Panc1 (cell line): ENCODE measurements around the gene MAPK8IP2. TPM values are rescaled to one million over a fixed set of nuclear protein-coding genes. Genes with fewer than 3 reads are reported as not detected.

Source experiments
- ATAC-seq: fragments of 200-7000 bp; cut with Tn5 transposase; 2 replicates; pipeline ENCODE4 v1.9.1; 2020; ENCODE audit warnings: mild to moderate bottlenecking, moderate library complexity
- BruUV-seq: library from RNA; stranded (reverse); fragments of 400-500 nt; replicated peaks from 2 replicates; lab custom pipeline; 2021; lab: Mats Ljungman, UMichigan
- CTCF ChIA-PET: fragments of 300-600 bp; sonication (Branson Sonifier 250); formaldehyde crosslinking; loops from one replicate; lab custom pipeline; 2022; ENCODE audit warnings: antibody characterized with exemption; lab: Charles Lee
- POLR2A ChIA-PET: fragments of 300-600 bp; sonication (Branson Sonifier 250); formaldehyde crosslinking; loops from one replicate; lab custom pipeline; 2022; ENCODE audit warnings: antibody characterized with exemption; lab: Charles Lee
- DNase-seq: peaks from one replicate; pipeline ENCODE4 v3.0.0-alpha.2; 2010; ENCODE audit warnings: low read depth, low spot score
- H3K27ac ChIP-seq: 2 replicates; pipeline ENCODE4 v1.5.1; 2011; ENCODE audit warnings: mild to moderate bottlenecking, low read length, inconsistent platforms
- H3K27me3 ChIP-seq: fragments of 200-500 bp; sonication (Bioruptor generic); 2 replicates; pipeline ENCODE4 v1.6.0; 2014; ENCODE audit warnings: low read length, inconsistent platforms; ENCODE audit not compliant: control insufficient read depth, insufficient read depth
- H3K36me3 ChIP-seq: fragments of 200-500 bp; sonication (Bioruptor generic); 2 replicates; pipeline ENCODE4 v1.5.1; 2014; ENCODE audit warnings: inconsistent platforms, mild to moderate bottlenecking, low read length, moderate library complexity; ENCODE audit not compliant: control insufficient read depth, insufficient read depth
- H3K4me1 ChIP-seq: 2 replicates; pipeline ENCODE4 v1.5.1; 2011; ENCODE audit warnings: inconsistent platforms, mild to moderate bottlenecking, low read length, moderate library complexity; ENCODE audit not compliant: control insufficient read depth, insufficient read depth
- H3K4me3 ChIP-seq, 2 experiments: 2 replicates each; pipeline ENCODE4 v1.5.1; 2011 to 2012; ENCODE audit warnings: low read depth in 2 of 2, low read length in 2 of 2, mild to moderate bottlenecking in 2 of 2, inconsistent platforms in 1 of 2, moderate library complexity in 1 of 2
- H3K9me3 ChIP-seq: fragments of 200-500 bp; sonication (Bioruptor generic); 2 replicates; pipeline ENCODE4 v1.5.1; 2014; ENCODE audit warnings: low read depth, mild to moderate bottlenecking, inconsistent platforms, low read length, moderate library complexity; ENCODE audit not compliant: control insufficient read depth, insufficient read depth
- POLR2AphosphoS5 ChIP-seq: IDR thresholded peaks from 2 replicates; pipeline ENCODE4 v1.6.1; 2012; ENCODE audit warnings: mild to moderate bottlenecking, low read depth, low read length, moderate library complexity
- SIN3A ChIP-seq: IDR thresholded peaks from 2 replicates; pipeline ENCODE4 v1.6.1; 2012; ENCODE audit warnings: low read depth, mild to moderate bottlenecking, low read length, moderate library complexity, borderline replicate concordance; ENCODE audit not compliant: insufficient read depth
- TCF7L2 ChIP-seq: IDR thresholded peaks from 2 replicates; pipeline ENCODE4 v1.6.1; 2011; ENCODE audit warnings: mild to moderate bottlenecking, low read depth, low read length, inconsistent platforms
- in situ Hi-C: cut with HindIII; loops from 2 replicates; pipeline ENCODE4 v1.10.0; 2016; ENCODE audit warnings: low sequenced_read_pairs, low pct_unique_long_range_greater_than_20kb
- intact Hi-C: fragments of 100-400 bp; cut with micrococcal nuclease; formaldehyde crosslinking; loops from one replicate; pipeline ENCODE4 v1.10.0; 2022; ENCODE audit not compliant: unreplicated experiment
- total RNA-seq: library from RNA; stranded (reverse); gene quantifications from one replicate; pipeline ENCODE4 v1.2.1, GENCODE V29; 2021; ENCODE audit not compliant: unreplicated experiment
- TF ChIP-seq, protein P1 (sequence below): fragments of 450-650 bp; IDR thresholded peaks from 2 replicates; pipeline ENCODE4 v1.5.1; 2017; ENCODE audit warnings: mild to moderate bottlenecking
- TF ChIP-seq, protein P2 (sequence below), 2 experiments: IDR thresholded peaks; 2 replicates each; pipeline ENCODE4 v1.6.1; 2011 to 2012; ENCODE audit warnings: low read depth in 2 of 2, control low read depth in 1 of 2, low read length in 1 of 2, mild to moderate bottlenecking in 1 of 2, moderate library complexity in 1 of 2; ENCODE audit not compliant: insufficient read depth in 1 of 2

MAPK8IP2 gene
- total RNA-seq, 1 experiment from 2014 or later, result 38.4 TPM

DNA sequence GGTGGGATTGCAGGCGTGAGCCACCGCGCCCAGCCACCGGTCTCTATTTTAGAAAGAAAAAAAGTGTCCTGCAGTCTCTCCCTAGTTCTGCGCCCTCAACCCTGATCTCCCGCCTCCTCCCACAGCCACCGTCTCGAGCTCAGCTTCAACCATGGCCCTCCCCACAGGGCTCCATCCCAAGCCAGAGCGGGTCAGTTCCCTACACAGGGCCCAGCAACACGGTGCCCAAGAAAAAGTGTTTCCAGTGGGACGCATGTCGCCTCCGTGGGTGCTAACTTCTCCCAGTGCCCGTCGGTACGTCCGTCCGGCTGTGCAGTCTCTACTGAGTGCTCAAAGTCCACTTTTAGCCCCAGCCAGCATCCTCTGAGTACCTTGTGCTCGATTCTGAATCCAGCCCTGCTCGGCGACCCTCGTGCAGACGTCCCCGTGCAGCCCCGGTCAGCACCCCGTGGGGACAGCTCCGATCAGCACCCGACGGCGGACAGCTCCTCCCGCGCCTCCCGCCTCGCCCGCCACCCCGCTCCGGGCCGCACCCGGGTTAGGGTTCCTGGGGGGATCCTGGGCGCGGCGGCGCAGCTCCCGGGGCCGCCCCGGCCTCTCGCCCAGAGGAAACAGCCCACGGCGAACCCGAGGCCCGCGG lies 657 bp upstream of the MAPK8IP2 start:
- Histone ChIP-seq H3K36me3 (no peaks in the 10 kb centered on the region), H3K4me1 (peaks cover 3% of the 10 kb centered on the region; the same call in 1 of the 2 replicates), H3K4me3 (peak overlapping the region; percentile 40 to 55), H3K27ac (no peak overlapping the region), H3K27me3 (no peaks in the 10 kb centered on the region), H3K9me3 (no peaks in the 10 kb centered on the region)
- in situ Hi-C loops (no loop called here), intact Hi-C loops (no loop called here)
- DNase-seq, result no peak
- ChIA-PET POLR2A (no interaction called here), CTCF (no interaction called here)
- no TSS peak for BruUV-seq
- TF ChIP-seq, protein P1, sequence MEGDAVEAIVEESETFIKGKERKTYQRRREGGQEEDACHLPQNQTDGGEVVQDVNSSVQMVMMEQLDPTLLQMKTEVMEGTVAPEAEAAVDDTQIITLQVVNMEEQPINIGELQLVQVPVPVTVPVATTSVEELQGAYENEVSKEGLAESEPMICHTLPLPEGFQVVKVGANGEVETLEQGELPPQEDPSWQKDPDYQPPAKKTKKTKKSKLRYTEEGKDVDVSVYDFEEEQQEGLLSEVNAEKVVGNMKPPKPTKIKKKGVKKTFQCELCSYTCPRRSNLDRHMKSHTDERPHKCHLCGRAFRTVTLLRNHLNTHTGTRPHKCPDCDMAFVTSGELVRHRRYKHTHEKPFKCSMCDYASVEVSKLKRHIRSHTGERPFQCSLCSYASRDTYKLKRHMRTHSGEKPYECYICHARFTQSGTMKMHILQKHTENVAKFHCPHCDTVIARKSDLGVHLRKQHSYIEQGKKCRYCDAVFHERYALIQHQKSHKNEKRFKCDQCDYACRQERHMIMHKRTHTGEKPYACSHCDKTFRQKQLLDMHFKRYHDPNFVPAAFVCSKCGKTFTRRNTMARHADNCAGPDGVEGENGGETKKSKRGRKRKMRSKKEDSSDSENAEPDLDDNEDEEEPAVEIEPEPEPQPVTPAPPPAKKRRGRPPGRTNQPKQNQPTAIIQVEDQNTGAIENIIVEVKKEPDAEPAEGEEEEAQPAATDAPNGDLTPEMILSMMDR, result no peak
- peak; percentile 99 for TF ChIP-seq SIN3A
- no peak for TF ChIP-seq TCF7L2
- TF ChIP-seq POLR2AphosphoS5, result no peak
- TF ChIP-seq, protein P2, sequence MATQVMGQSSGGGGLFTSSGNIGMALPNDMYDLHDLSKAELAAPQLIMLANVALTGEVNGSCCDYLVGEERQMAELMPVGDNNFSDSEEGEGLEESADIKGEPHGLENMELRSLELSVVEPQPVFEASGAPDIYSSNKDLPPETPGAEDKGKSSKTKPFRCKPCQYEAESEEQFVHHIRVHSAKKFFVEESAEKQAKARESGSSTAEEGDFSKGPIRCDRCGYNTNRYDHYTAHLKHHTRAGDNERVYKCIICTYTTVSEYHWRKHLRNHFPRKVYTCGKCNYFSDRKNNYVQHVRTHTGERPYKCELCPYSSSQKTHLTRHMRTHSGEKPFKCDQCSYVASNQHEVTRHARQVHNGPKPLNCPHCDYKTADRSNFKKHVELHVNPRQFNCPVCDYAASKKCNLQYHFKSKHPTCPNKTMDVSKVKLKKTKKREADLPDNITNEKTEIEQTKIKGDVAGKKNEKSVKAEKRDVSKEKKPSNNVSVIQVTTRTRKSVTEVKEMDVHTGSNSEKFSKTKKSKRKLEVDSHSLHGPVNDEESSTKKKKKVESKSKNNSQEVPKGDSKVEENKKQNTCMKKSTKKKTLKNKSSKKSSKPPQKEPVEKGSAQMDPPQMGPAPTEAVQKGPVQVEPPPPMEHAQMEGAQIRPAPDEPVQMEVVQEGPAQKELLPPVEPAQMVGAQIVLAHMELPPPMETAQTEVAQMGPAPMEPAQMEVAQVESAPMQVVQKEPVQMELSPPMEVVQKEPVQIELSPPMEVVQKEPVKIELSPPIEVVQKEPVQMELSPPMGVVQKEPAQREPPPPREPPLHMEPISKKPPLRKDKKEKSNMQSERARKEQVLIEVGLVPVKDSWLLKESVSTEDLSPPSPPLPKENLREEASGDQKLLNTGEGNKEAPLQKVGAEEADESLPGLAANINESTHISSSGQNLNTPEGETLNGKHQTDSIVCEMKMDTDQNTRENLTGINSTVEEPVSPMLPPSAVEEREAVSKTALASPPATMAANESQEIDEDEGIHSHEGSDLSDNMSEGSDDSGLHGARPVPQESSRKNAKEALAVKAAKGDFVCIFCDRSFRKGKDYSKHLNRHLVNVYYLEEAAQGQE (IDR thresholded peaks at IDR 0.05; ENCODE audit: insufficient read depth in 1 of 2, low read depth in 2 of 2, low read length in 1 of 2), result peak; percentile 98
- ATAC-seq, result peak; percentile 79

DNA sequence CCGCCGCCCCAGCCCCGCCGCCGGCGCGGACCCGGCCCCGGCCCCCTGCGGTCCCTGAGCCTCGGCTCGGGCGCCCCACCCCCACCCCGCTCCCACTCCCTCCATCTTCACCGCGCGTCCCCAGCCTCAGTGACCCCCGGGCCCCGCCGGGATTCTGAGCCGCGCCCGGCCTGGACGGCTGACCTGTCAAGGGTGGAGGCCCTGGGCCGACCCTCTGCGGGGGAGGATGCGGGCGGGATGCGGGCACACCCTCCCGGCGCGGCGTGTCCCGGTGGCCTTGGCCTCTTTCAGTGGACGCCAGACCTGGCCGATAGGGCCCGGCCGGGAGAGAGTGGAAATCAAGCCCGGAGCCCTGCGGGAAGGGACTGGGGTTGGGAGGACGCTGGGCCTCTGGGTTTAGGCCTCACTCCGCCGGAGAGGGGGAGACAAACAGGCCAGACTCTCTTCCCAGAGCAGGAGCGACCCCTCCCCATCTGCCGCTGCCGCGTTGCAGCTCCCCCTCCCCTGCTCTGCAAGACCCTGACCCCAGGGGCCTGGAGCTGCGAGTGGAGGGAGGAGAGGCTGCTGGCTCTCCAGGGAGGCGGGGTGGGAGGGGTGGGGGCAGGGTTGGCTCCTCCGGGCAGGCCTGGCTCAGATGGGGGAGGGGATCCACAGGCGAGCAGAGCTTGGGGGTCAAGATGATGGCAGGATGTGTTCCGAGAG lies 525 bp downstream of the MAPK8IP2 start:
- H3K27ac ChIP-seq, result 0 out of 2 replicates have a peak overlapping the region, but pooled peaks have one; percentile 7
- intact Hi-C loops (no loop called here), in situ Hi-C loops (no loop called here)
- no peak for DNase-seq
- BruUV-seq, result no TSS peak
- ChIA-PET POLR2A (no interaction called here), CTCF (no interaction called here)
- peak overlapping the region; percentile 53 to 56 for H3K4me3 ChIP-seq
- H3K36me3 ChIP-seq, result no peaks in the 10 kb centered on the region
- peaks cover 3% of the 10 kb centered on the region; the same call in 1 of the 2 replicates for H3K4me1 ChIP-seq
- TF ChIP-seq POLR2AphosphoS5 (no peak), TCF7L2 (no peak), SIN3A (no peak)
- TF ChIP-seq, protein P2 (IDR thresholded peaks at IDR 0.05; ENCODE audit: insufficient read depth in 1 of 2, low read depth in 2 of 2, low read length in 1 of 2), result no peak
- TF ChIP-seq, protein P1, result no peak
- ATAC-seq, result peak; percentile 43
- H3K27me3 ChIP-seq, result no peaks in the 10 kb centered on the region
- H3K9me3 ChIP-seq, result no peaks in the 10 kb centered on the region
